GM19468 (cell line): Measurements from ENCODE around the gene FILIP1L.
A peak's percentile ranks its signal among the peaks of the same experiment; 100 is the strongest.

Source experiments
- ATAC-seq: cut with Tn5 transposase; IDR thresholded peaks from one replicate; pipeline ENCODE4 v1.9.1; 2021; ENCODE audit warnings: mild to moderate bottlenecking, moderate library complexity, moderate number of reproducible peaks; ENCODE audit not compliant: unreplicated experiment; ENCODE audit errors: extremely low read depth

FILIP1L gene

DNA sequence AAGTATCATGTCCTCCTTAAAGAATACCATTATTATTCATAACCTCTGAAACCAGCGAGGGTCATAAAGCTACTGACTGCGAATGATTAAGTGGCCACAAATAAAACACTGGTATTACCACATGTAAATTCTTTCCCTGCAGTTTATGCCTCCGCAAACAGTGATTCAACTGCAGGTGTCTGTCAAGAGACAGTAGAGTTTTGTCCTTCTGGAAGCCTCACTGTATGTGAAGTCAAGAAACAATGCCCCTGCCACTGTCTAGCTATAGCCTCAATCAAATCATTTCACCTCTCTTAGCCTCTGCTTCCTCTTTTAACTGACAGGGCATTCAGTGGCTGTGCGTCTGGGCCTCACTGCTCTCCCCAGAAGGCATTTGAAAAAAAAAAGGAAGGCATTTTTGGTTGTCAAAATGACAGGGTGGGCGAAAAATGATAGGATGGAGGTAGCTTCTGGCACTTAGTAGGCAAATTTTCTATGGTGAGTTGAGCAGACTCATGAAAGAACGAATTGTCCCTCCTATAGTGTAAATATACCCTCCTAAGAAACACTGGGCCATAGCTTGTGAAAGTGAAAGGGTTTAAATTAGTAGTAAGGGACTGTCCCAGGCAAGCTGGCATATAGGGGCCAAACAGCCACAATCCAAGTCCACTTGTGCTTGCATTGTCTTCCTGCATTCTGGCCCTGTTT lies 66.7 kb downstream of the FILIP1L start:
- peak; percentile 68 for ATAC-seq

DNA sequence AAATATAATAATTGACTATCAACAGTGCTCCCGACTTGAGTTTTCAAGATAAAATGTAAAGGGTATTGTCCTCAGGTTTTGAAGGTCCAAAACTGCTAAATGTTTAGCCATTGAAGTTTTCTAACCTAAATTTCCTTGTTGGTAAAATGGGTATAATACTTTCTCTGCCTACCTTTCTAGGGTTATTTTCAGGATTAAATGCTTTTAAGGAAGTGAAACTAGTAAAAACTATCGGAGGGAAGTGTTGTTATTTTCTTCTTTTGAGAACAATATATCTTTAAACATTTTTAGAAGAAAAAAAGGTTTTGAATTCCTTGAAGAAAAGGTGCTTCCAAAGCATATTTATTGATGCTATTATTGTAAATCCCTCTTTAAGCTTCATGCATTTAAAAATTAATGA lies 67.3 kb downstream of the FILIP1L start:
- no peak for ATAC-seq

DNA sequence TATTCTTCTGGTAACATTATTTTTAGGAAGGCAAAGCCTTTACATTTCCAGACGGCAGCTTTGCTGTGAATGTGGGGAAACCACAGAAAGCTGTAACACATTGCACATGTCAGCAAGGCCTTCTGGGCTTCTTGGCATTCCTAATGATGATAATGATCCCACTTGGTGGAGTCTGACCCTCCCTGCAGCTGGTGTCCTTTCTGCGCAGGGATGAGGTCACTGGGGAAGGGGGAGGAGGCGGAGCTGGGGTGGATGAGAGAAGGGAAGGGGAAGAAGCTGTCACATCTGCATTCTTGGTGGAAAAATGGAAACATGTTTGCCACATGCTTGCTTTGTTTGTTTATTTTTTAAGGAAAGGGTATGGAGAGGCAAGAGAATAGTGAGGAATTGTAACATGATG lies 68.6 kb downstream of the FILIP1L start:
- ATAC-seq, result no peak

DNA sequence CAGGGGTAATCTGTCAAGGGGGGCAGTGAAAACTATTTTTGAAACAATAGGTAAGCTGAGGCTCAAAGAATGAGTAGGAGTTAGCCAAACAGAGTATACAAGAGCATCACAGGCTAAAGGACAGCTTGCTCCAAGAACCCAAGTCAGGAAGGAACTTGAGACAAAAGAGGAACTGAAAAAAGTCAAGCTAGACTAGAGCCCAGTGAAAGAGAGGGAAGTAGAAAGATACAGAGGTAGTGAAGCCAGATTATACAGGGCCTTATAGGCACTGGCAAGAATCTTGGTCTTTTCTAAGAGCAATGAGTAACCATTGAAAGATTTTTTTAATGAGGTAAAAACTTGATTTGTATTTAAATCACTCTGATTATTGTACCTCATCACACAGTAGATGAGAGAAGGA lies 69.9 kb downstream of the FILIP1L start:
- ATAC-seq, result peak; percentile 87

DNA sequence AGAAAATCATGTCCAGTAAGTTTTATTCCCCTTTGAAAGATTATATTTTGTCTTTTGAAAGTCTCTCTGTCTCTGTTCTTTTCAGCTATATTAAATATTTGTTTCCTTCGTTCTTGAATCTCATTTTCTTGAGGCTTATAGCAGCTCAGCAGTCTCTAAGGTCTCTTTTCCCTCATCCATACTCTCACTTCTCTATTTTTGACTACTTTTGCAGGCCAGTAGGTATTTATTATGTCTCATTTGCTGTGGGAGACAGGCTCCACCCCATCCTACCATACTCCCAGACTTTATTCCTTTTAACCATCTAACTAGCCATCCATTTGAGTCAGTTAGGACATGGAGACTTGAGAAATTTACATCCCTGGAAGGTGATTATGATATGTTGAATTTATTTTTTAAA lies 71.0 kb downstream of the FILIP1L start:
- no peak for ATAC-seq

DNA sequence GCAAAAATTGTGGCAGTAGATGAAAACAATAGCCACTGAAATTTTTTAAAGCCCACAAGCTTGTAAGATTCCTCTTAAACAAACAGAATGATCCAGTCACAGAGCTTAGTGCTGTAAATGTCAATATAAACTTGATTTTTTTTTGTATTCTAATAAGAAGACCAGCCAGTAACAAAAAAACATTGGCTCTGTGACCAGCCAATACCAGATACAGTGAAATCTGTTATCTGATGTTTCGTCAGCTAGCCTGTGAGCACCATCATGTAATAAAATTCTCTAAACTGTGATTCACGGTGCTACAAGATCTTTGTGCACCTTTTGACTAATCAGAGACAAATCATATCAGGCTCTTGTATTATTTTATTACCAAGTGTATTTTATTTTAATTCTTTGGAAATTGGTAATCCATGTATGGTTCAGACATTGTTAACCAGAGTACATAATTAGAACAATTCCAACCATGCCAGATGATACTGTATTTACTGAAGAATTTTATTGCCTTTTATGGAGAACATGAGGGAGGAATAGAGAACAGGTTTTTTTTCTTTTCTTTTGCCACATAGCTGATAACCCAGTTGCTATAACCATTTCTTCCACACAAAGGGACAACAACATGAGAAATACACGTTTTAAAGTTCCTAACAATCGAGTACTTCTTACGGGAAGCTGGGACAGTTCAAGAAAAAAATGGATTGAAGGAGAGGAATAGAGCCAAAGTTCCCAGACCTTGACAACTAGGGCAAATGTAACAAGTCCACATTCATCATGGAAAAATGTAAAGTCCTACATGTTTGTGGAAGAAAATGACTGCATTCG lies 71.9 kb downstream of the FILIP1L start:
- no peak for ATAC-seq

DNA sequence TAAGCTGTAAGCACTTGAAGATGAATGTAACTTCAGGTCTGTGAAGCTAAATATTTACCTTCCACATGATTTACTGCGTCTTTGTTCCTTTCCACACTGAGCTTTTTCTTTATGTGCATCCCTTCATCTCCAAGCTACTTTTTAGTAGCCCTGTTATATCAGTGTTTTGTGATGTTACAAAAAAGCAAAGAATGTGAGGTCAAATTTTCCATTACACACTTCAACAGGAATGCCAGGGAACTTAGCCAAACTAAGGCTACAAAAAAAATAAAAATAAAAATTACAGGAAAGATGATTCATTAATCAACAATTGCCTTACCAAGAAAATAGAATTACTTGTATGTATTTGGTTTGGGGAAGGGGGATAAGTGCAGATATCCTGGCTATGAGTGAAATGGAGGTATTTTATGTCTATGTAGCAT lies 73.0 kb downstream of the FILIP1L start:
- no peak for ATAC-seq

DNA sequence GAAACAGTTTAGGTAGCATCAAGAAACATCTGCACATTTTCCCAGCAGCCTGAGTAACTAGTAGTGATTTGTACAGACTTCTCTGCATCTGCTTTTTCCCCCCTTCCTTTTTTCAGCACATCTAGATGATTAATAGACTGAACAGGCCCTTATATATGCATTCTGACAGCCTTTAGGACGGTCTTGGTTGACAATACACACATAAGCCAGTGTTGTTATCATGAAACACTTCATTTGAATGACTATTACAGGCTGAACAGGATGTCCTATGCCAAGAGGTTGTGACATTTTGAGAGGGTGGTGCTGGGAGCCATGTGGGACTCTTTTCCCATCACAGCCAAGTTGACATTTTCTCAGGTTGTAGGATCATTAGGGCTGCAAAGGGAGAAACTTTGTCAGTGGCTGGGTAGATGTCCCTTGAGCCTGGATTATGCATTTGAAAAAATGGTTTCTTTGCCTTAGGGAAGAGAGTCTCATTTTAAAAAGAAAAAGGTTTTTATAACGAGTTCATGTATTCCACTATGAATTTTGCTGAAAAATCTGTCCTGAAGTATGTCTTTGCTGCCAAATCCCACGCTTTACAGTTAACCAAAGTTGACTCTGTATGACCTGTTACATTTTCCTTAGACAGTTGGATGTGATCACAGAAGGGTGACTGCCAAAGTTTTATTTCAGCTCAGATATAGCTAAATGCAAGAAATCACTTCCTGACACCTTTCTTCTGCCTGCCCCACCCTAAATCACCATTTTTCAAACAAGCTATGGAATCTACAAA lies 73.7 kb downstream of the FILIP1L start:
- ATAC-seq, result no peak

DNA sequence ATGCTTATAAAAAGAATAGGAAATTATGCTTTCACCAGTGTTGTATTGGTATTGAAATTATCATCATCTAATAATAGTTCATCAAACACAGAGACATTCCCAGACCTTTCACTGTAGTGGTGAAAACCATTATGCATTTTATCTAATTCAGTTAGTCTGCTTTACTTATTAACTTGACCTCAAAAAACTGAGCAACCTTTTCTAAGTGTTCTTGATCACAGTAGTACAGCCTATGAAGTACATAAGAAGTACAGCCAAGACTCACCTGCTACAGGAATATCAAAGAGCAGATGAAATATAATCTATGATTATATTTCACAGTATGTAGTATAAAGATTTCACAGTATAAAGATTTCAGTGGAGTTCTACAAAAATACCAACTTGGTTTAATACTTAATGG lies 75.2 kb downstream of the FILIP1L start:
- ATAC-seq, result no peak

DNA sequence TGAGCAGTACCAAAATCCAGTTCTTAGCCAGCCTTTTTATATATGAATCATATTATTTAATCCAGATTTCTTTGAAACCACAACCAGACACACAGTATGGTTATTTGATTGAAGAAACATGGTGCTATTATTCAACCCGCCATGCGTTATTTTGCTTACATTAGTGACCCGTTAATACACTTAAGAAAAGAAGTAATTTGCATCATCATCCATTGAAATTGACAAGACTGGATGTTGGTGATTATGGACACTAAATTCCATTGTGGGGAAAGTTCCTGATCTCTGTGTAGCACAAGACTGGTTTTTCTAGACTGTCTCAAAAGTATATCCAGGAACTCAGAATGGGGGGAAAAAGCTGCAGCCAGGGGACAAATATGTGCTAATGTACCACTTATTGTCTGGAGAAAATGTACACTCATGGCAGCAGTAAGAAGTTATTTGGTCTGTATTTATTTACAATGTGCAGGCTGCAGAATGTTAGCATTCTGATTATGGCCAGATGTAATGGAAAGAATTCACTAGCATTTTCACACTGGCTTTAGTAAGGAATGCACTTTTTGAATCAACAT lies 80.3 kb downstream of the FILIP1L start:
- ATAC-seq, result no peak

DNA sequence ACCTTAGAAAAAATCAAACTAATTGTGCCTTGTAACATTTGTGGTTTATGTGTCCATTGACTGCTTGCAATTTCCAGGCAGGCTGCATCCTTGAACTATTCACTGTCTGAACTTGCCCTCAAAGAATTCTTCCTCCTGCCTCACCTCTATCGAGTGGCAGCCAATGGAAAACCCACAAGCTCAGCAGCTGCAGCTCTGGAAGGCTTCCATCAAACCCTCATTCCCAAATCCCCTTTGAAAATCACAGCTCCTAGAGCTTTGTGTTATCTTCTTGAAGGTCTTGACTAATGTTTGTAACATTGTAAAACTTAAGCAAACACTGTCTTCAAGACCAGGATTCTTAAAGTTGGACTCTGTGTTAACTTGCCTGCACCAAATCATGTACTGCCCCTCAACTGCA lies 81.1 kb downstream of the FILIP1L start:
- no peak for ATAC-seq

DNA sequence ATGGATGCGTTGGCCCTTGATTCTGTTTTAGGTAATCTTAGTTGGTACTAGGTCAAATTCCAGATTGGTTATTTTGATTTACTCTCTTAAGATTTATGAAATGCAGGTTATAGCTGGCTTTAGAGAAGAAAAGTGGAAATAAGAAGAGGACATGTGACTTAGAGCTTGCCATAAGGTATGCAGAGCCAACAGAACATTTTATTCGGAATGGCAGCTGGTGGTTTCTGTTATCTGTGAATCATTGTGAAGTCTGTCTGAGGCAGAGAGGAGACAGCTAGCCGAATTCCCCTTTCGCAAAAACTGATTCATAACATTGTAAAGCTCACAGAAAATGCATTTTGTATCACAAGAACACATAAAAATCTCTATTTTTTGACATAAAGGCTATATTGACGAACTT lies 82.1 kb downstream of the FILIP1L start:
- ATAC-seq, result no peak

DNA sequence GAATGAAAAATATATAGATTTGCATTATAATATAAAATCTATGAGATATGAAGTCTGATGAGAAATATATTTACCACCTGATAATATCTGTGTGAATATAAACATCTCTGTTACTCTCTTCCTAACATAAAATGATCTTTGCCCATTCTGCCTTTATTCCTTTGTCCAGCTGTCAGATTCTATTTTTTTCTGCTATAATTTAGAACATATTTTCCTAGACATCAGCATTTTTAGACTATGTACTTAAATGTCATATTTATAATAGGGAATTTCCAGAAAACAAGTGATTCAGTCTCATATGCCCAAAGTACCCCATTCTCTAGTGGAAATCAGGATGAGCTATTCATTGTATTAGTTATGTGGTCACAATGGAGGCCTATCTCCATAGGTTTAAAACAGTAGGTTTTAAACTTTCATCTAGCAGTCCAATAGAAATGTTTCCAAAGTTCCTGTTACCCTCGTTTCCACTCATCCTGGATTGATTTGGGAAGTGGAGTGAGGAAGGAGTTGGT lies 83.3 kb downstream of the FILIP1L start:
- no peak for ATAC-seq

DNA sequence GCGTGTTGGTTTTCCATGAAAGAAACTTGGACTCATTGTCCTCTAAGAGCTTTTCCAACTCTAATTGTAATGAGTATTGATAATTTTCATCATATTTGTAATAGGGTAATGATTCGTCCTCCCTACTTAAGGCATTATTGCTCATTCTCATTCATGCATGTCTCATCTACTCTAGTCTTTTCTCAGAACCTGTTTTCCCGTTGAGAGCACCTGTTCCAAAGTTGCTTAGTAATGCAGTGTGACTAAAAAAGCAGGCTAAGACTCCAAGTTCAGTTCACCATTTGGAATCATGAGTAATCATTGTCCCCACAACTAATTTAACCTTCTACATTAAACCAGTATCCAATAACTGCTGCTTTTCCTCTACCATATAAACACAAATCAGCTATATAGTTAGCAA lies 84.0 kb downstream of the FILIP1L start:
- no peak for ATAC-seq

DNA sequence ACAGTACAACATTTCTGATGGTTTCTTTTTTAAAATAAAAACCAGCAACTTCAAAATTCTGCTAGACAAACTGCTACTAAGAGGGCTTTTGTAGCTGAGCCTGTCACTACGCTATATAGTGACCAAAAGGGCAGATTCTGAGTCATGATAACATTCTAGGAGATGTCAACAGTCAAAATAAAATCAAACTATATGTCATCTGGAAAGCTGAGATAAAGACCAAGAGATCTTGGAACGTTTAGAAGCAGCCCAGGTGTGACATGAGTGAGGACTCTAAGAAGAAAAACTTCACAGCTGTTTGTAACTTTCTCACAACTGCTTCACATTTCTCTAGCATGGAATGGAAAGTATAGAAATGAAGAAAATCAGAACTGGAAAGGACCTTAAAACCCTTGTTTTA lies 84.6 kb downstream of the FILIP1L start:
- ATAC-seq, result no peak

DNA sequence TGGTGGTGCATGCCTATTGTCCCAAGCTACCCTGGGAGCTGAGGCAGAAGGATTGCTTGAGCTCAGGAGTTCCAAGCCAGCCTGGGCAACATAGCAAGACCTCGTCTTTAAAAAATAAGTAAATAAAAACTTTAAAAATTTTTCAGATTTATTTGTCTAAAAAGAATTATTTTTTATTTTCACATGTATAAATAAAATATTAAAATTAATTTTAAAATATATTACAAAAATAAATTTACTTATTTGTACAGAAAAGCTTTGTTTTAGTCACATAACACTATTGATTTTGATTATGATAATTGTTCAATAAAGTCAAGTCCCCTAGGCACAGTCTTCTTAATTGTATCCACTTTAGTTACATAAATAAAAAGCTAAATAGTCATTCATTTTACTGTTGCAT lies 85.2 kb downstream of the FILIP1L start:
- no peak for ATAC-seq

DNA sequence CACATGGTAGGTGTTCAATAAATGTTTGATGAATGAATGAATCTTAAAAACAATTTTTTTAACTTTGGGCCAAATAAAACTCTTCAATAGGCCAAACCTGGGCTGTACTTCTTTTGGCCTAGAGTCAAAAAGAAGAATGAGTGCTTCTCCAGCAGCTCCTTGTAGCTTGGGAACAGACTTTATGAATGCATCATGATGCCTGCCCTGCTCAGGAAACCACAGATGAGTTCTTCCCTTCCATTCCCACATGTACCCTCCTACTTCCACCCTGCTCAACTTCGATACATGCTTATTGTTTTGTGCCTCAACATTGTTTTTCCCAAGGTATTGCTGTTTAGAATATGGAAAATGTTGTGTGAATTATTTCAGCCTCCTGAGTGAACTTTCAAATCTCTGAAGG lies 87.0 kb downstream of the FILIP1L start:
- no peak for ATAC-seq

DNA sequence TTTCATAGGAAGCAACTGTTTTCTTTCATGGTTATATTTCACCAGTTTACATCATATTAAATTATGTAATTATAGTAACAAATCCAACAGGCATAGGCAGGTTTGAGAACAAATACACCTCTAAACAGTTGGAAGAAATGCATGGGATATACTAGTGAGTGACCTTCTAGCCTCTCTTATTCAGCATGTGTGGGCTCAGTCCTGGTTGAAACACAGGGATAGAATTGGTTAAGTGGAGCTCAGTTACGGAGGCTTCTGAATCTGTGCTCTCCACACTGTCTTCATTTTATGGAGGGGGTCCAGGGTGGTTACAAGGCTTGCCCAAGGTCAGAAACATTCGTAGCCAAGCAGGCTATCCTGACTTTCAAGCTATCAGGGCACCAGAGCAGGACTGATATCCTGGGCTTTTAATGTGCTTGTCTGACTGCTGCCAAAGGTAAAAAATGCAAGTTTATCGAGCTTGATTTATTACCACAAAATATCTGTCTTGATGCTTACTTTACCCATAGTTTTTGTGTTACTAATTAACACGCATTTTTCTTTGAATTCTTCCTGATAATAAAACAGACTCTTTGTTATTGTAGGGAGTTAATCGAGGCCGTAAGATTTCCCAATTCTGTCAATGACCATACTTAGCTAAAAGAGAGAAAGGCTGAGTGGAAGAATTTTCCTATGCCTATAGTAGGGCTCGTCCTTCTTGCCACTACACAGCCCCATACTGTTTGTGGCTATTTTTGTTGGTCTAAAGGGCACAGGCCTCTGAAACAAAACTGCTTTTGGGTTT lies 89.6 kb downstream of the FILIP1L start:
- no peak for ATAC-seq

DNA sequence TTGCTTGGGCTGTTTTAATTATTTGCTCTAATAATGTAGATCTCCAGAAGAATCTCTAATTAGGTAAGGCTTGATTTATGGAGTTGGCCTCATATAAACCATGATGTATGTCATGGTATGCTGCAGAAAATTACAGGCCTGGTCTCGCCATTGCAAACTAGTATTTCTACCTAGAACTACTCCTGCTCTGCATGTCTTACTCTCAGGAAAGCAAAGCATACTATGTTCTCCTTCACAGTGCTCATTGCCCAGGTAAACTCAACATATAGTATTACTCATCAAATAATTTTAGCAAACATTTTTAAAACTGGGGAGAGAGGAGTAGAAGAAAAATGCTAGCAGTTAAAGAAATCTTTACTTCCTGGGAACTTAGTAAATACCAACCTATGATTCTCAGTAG lies 90.7 kb downstream of the FILIP1L start:
- no peak for ATAC-seq

DNA sequence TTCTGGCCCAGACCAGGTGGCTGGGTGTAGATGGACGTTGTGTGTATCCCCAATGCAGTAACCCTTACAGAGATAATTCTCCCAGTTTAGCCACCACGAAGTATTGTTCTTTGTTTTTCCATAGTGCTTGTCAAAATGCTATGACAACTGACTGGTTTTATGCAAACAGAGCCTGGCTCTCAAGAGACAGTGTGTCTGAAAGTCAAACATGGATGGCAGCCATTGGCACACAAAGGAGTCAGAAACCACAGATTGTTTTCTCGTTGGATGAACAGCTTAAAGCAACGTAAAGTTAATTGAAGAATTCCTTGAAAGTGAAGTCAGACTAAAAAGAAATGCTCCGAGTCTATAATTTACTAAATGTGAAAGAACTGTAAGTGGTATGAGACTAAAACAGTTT lies 91.2 kb downstream of the FILIP1L start:
- no peak for ATAC-seq
